Keratinocyte (primary cell): ENCODE measurements around the gene ARHGEF28. TPM values are rescaled to one million over a fixed set of nuclear protein-coding genes. Genes with fewer than 3 reads are reported as not detected.

Source experiments
- DNase-seq: peaks from one replicate; pipeline ENCODE4 v3.0.0-alpha.2; 2011; ENCODE audit warnings: low read depth, missing footprints, low spot score
- FAIRE-seq: peaks from 2 replicates; lab custom pipeline; 2011; peaks lifted over from hg19 to GRCh38; lab: Jason Lieb, UNC
- H2AFZ ChIP-seq: 2 replicates; pipeline ENCODE4 v1.6.0; 2012; ENCODE audit warnings: low read length, control low read depth, inconsistent platforms; ENCODE audit not compliant: control insufficient read depth
- H3K27ac ChIP-seq: 2 replicates; pipeline ENCODE4 v1.5.1; 2011; ENCODE audit warnings: low read length; ENCODE audit not compliant: control insufficient read depth, insufficient read depth
- H3K27me3 ChIP-seq: 3 replicates; pipeline ENCODE4 v1.6.0; 2011; ENCODE audit warnings: low read length; ENCODE audit not compliant: control insufficient read depth, insufficient read depth; ENCODE audit errors: extremely low read depth
- H3K36me3 ChIP-seq, 2 experiments: 2 replicates in 1 of 2; 3 replicates in 1 of 2; pipeline ENCODE4 v1.5.1; 2011; ENCODE audit warnings: low read length in 2 of 2, mild to moderate bottlenecking in 1 of 2; ENCODE audit not compliant: control insufficient read depth in 2 of 2, insufficient read depth in 2 of 2; ENCODE audit errors: extremely low read depth in 1 of 2
- H3K4me1 ChIP-seq: 3 replicates; pipeline ENCODE4 v1.5.1; 2011; ENCODE audit warnings: low read length; ENCODE audit not compliant: control insufficient read depth, insufficient read depth; ENCODE audit errors: extremely low read depth
- H3K4me2 ChIP-seq: 3 replicates; pipeline ENCODE4 v1.6.0; 2011; ENCODE audit warnings: low read depth, low read length; ENCODE audit not compliant: control insufficient read depth, insufficient read depth; ENCODE audit errors: extremely low read depth
- H3K4me3 ChIP-seq, 3 experiments: fragments of 200-600 bp in 1 of 3; sonication (generic) in 1 of 3; 2 replicates in 2 of 3; 3 replicates in 1 of 3; pipeline ENCODE4 v1.5.1; 2011 to 2016; ENCODE audit warnings: low read length in 3 of 3, mild to moderate bottlenecking in 3 of 3, control low read depth in 2 of 3, inconsistent platforms in 1 of 3, low read depth in 1 of 3, mixed read lengths in 1 of 3, mixed run types in 1 of 3, moderate library complexity in 1 of 3; ENCODE audit not compliant: control insufficient read depth in 2 of 3, insufficient read depth in 2 of 3; ENCODE audit errors: extremely low read depth in 1 of 3
- H3K79me2 ChIP-seq: 2 replicates; pipeline ENCODE4 v1.6.0; 2012; ENCODE audit warnings: low read length; ENCODE audit not compliant: control insufficient read depth, insufficient read depth
- H3K9ac ChIP-seq: 3 replicates; pipeline ENCODE4 v1.6.0; 2011; ENCODE audit warnings: low read length; ENCODE audit not compliant: control insufficient read depth, insufficient read depth; ENCODE audit errors: extremely low read depth
- H3K9me1 ChIP-seq: 3 replicates; pipeline ENCODE4 v1.6.0; 2011; ENCODE audit warnings: low read length; ENCODE audit not compliant: control insufficient read depth, insufficient read depth; ENCODE audit errors: extremely low read depth
- H3K9me3 ChIP-seq: 2 replicates; pipeline ENCODE4 v1.5.1; 2012; ENCODE audit warnings: low read depth, low read length; ENCODE audit not compliant: control insufficient read depth
- H4K20me1 ChIP-seq: 3 replicates; pipeline ENCODE4 v1.6.0; 2011; ENCODE audit warnings: low read length; ENCODE audit not compliant: control insufficient read depth, insufficient read depth; ENCODE audit errors: extremely low read depth
- CTCF ChIP-seq, 3 experiments: IDR thresholded peaks in 1 of 3; conservative IDR thresholded peaks in 1 of 3; optimal IDR thresholded peaks in 1 of 3; 2 replicates in 2 of 3; 3 replicates in 1 of 3; pipeline versions ENCODE3 to v1.5.1; 2011; ENCODE audit warnings: low read length in 3 of 3, mild to moderate bottlenecking in 3 of 3, moderate library complexity in 2 of 3, control low read depth in 1 of 3, inconsistent platforms in 1 of 3; ENCODE audit not compliant: insufficient read depth in 2 of 3; ENCODE audit errors: extremely low read depth in 1 of 3
- EZH2 ChIP-seq: IDR thresholded peaks from one replicate; pipeline ENCODE4 v1.6.1; 2012; ENCODE audit warnings: inconsistent platforms, mild to moderate bottlenecking, low read length, moderate library complexity
- dilution Hi-C: fragments of 300-500 bp; cut with MboI; formaldehyde crosslinking; loops from one replicate; pipeline ENCODE4 v1.7.0; 2020; ENCODE audit warnings: low sequenced_read_pairs; ENCODE audit not compliant: extremely low pct_ligation_motif_present
- polyA plus RNA-seq, 5 experiments: library from polyadenylated mRNA; depleted of rRNA in 3 of 5; stranded (reverse) in 3 of 5; stranded (forward) in 1 of 5; unstranded in 1 of 5; fragments of >200 nt; gene quantifications; 1 replicate in 1 of 5; 2 replicates in 3 of 5; 3 replicates in 1 of 5; pipeline versions ENCODE4 v1.2.1 to v1.2.3, GENCODE V29; 2011 to 2012; ENCODE audit warnings: missing spikeins in 2 of 5, low read depth in 1 of 5, low replicate concordance in 1 of 5

ARHGEF28 gene
- polyA plus RNA-seq, 1 donor (not counting 4 experiments of a cell fraction or from before 2014, with no cell fraction given), result 31.6 TPM

- no peaks in the 10 kb centered on the region for H4K20me1 ChIP-seq
- FAIRE-seq (no peak), DNase-seq (no peak)
- no peak overlapping the region for H3K4me3 ChIP-seq
- H2AFZ ChIP-seq, result no peak overlapping the region
- no peaks in the 10 kb centered on the region for H3K27me3 ChIP-seq
- peaks cover 91% of the 10 kb centered on the region for H3K79me2 ChIP-seq
- H3K36me3 ChIP-seq, result no peaks in the 10 kb centered on the region
- no peak overlapping the region for H3K27ac ChIP-seq
- TF ChIP-seq CTCF (optimal IDR thresholded peaks at IDR 0.05 in 1 of 3, IDR thresholded peaks at IDR 0.05 in 1 of 3, conservative IDR thresholded peaks at IDR 0.05 in 1 of 3; ENCODE audit: extremely low read depth in 1 of 3, insufficient read depth in 2 of 3, low read length in 3 of 3), result no peak
- no peak for TF ChIP-seq EZH2
- H3K9ac ChIP-seq, result no peak overlapping the region
- dilution Hi-C loops, result no loop called here
- H3K9me1 ChIP-seq, result no peaks in the 10 kb centered on the region
- H3K4me1 ChIP-seq, result no peaks in the 10 kb centered on the region
- no peaks in the 10 kb centered on the region for H3K9me3 ChIP-seq
- H3K4me2 ChIP-seq, result no peak overlapping the region
Measured at GRCh38 chr5:73743161-73743560, 117.2 kb downstream of the ARHGEF28 start.

- dilution Hi-C loops, result no loop called here
- TF ChIP-seq CTCF (optimal IDR thresholded peaks at IDR 0.05 in 1 of 3, IDR thresholded peaks at IDR 0.05 in 1 of 3, conservative IDR thresholded peaks at IDR 0.05 in 1 of 3; ENCODE audit: extremely low read depth in 1 of 3, insufficient read depth in 2 of 3, low read length in 3 of 3) (no peak), EZH2 (no peak)
- no peak overlapping the region for H3K4me2 ChIP-seq
- peaks cover 3% of the 10 kb centered on the region for H4K20me1 ChIP-seq
- DNase-seq (no peak), FAIRE-seq (no peak)
- no peak overlapping the region for H3K9ac ChIP-seq
- no peaks in the 10 kb centered on the region for H3K9me1 ChIP-seq
- H3K9me3 ChIP-seq, result no peaks in the 10 kb centered on the region
- H3K36me3 ChIP-seq, result peaks cover 7 to 14% of the 10 kb centered on the region in 2 experiments
- no peak overlapping the region for H2AFZ ChIP-seq
- H3K4me1 ChIP-seq, result no peaks in the 10 kb centered on the region
- H3K27ac ChIP-seq, result no peak overlapping the region
- peaks cover 89% of the 10 kb centered on the region for H3K79me2 ChIP-seq
- H3K4me3 ChIP-seq, result no peak overlapping the region
- no peaks in the 10 kb centered on the region for H3K27me3 ChIP-seq
Measured at GRCh38 chr5:73745836-73746235, 119.8 kb downstream of the ARHGEF28 start.
